Measurements from ENCODE around the gene MYO16. TPM values are rescaled to one million over a fixed set of nuclear protein-coding genes. Genes with fewer than 3 reads are reported as not detected.

MYO16 gene
- total and polyA plus RNA-seq, 2 of the 4 experiments (the other 2 are of a cell fraction): under 0.01 to 0.03 TPM

DNA sequence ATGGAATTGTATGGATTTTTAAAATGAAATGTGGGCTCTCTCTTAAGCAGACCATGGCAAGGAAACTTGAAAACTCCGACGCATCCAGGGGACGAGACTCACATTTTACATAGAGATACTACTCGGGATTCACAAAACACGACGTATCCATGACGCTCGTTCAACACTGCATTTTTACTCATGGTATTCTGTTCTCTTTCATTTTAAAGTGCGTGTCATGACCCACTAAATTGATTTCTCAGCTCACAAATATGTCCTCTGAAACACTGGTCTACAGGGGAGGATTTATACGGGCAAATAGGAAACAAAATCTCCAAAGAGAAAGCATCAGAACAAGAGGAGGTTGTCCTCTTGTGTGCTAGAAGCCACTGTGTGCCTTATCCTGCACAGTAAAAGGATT lies 523.5 kb downstream of the MYO16 start:
- Histone ChIP-seq H3K9ac (ENCODE audit: low read depth, low read length) (no peak overlapping the region), H3K56ac (ENCODE audit: extremely low read depth, insufficient read depth, low read length) (no peak overlapping the region), H3K23ac (ENCODE audit: low read depth, low read length) (no peak overlapping the region), H2BK5ac (ENCODE audit: low read depth, low read length, poor library complexity, severe bottlenecking) (no peak overlapping the region), H3K79me1 (ENCODE audit: low read depth in 1 of 2, low read length in 2 of 2) (no peaks in the 10 kb centered on the region), H3K14ac (replicated peaks; ENCODE audit: low read depth, low read length) (no peak overlapping the region), H3K36me3 (ENCODE audit: control insufficient read depth, insufficient read depth, low read length) (no peaks in the 10 kb centered on the region), H3K27ac (ENCODE audit: insufficient read depth, low read length) (no peak overlapping the region), H3K4me1 (ENCODE audit: control insufficient read depth, insufficient read depth, low read length) (peaks cover 29% of the 10 kb centered on the region), H2BK20ac (ENCODE audit: low read depth, low read length) (no peak overlapping the region), H2AK9ac (replicated peaks; ENCODE audit: low read depth, low read length, poor library complexity) (no peak overlapping the region), H4K20me1 (ENCODE audit: insufficient read depth, low read length) (no peaks in the 10 kb centered on the region), H2BK15ac (ENCODE audit: low read depth, low read length) (peak overlapping the region; percentile 68; the same call in 2 of the 3 replicates), H3K18ac (ENCODE audit: low read depth, low read length) (peak overlapping the region; percentile 13; the same call in 1 of the 2 replicates), H4K91ac (ENCODE audit: insufficient read depth, low read depth, low read length) (no peak overlapping the region; the same call in 1 of the 2 replicates), H3K9me1 (ENCODE audit: insufficient read depth, low read length) (peaks cover 26% of the 10 kb centered on the region), H3K9me3 (ENCODE audit: control insufficient read depth, insufficient read depth, low read length) (no peaks in the 10 kb centered on the region), H2AFZ (replicated peaks; ENCODE audit: low read length, poor library complexity) (no peak overlapping the region), H3K4ac (ENCODE audit: low read depth, low read length) (no peak overlapping the region), H4K5ac (ENCODE audit: low read depth, low read length) (no peak overlapping the region), H2AK5ac (ENCODE audit: low read depth, low read length) (peak overlapping the region; percentile 36; the same call in 1 of the 2 replicates), H3K4me2 (ENCODE audit: low read depth, low read length) (no peak overlapping the region), H3K27me3 (ENCODE audit: control insufficient read depth, insufficient read depth, low read length) (no peaks in the 10 kb centered on the region), H2BK120ac (ENCODE audit: low read depth, low read length) (peak overlapping the region; percentile 33), H3K4me3 (ENCODE audit: insufficient read depth, low read depth, low read length) (no peak overlapping the region), H4K8ac (ENCODE audit: low read depth in 2 of 2, low read length in 2 of 2) (0 out of 4 replicates have a peak overlapping the region, but pooled peaks of 1 of the 2 experiments have one; percentile 45)
- DNase-seq (no peak), ATAC-seq (ENCODE audit: low read depth) (no peak)
- in situ Hi-C loops (cut with MboI; ENCODE audit: low sequenced_read_pairs) (loop anchor here (5.0 kb wide), 2 partner anchors 99 to 634 kb away; partner anchors contain the start of gene IRS2), dilution Hi-C loops (cut with HindIII; ENCODE audit: low sequenced_read_pairs, unreplicated experiment) (no loop called here), intact Hi-C loops (cut with micrococcal nuclease) (no loop called here)
- TF ChIP-seq RCOR1 (IDR thresholded peaks at IDR 0.05; ENCODE audit: insufficient replicate concordance, low read length) (no peak), SMC3 (IDR thresholded peaks at IDR 0.05; ENCODE audit: low read depth, low read length) (no peak), CEBPB (IDR thresholded peaks at IDR 0.05; ENCODE audit: low read depth, low read length) (no peak), MAFK (IDR thresholded peaks at IDR 0.05; ENCODE audit: low read depth, low read length) (no peak)
- TF ChIP-seq, protein P1, sequence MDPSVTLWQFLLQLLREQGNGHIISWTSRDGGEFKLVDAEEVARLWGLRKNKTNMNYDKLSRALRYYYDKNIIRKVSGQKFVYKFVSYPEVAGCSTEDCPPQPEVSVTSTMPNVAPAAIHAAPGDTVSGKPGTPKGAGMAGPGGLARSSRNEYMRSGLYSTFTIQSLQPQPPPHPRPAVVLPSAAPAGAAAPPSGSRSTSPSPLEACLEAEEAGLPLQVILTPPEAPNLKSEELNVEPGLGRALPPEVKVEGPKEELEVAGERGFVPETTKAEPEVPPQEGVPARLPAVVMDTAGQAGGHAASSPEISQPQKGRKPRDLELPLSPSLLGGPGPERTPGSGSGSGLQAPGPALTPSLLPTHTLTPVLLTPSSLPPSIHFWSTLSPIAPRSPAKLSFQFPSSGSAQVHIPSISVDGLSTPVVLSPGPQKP (IDR thresholded peaks at IDR 0.05; ENCODE audit: borderline replicate concordance, low read depth, low read length): no peak
- BruUV-seq (replicated peaks): no TSS peak
- WGBS, 2 experiments (ENCODE audit: extremely low coverage in 2 of 2, insufficient read length in 1 of 2): 80% methylated on average over 1 of the region's 10 CpGs; no CpG with 5 or more reads in 1 of the 2 experiments
- POLR2A ChIA-PET (ENCODE audit: unreplicated experiment): no interaction called here
- CTCF ChIA-PET: no interaction called here
